Measurements from ENCODE around the gene PCSK4.

GRCh38 chr19:1495799-1496713 is 5.9 kb upstream of the PCSK4 start:
- TF ChIP-seq CTCF (IDR thresholded peaks at IDR 0.05) (no peak), POLR2A (IDR thresholded peaks at IDR 0.05) (no peak)

Measured in upper lobe of left lung (tissue), 4 donors.